ENCODE measurements around the gene KCNJ15.

Gene KCNJ15

GRCh38 chr21:38315122-38315521, 58.3 kb downstream of the KCNJ15 start:
- no peak for TF ChIP-seq CTCF (IDR thresholded peaks at IDR 0.05; ENCODE audit: control insufficient read depth, insufficient read depth, low read depth, low read length, missing control alignments)
- H3K4me3 ChIP-seq (ENCODE audit: control insufficient read depth, low read depth, low read length): no peak overlapping the region
- no peak for DNase-seq (ENCODE audit: low read depth)

GRCh38 chr21:38319781-38320180, 63.0 kb downstream of the KCNJ15 start:
- no peak for DNase-seq (ENCODE audit: low read depth)

GRCh38 chr21:38321568-38321967, 64.8 kb downstream of the KCNJ15 start:
- no peak overlapping the region for H3K4me3 ChIP-seq (ENCODE audit: control insufficient read depth, low read depth, low read length)
- TF ChIP-seq CTCF (IDR thresholded peaks at IDR 0.05; ENCODE audit: control insufficient read depth, insufficient read depth, low read depth, low read length, missing control alignments): no peak
- DNase-seq (ENCODE audit: low read depth): no peak

More at GRCh38 chr21:38319781-38320180, 63.0 kb downstream of the KCNJ15 start:
- no peak for TF ChIP-seq CTCF (IDR thresholded peaks at IDR 0.05; ENCODE audit: control insufficient read depth, insufficient read depth, low read depth, low read length, missing control alignments)
- no peak overlapping the region for H3K4me3 ChIP-seq (ENCODE audit: control insufficient read depth, low read depth, low read length)

GRCh38 chr21:38322311-38322950, 65.6 kb downstream of the KCNJ15 start:
- TF ChIP-seq CTCF (IDR thresholded peaks at IDR 0.05; ENCODE audit: control insufficient read depth, insufficient read depth, low read depth, low read length, missing control alignments): no peak
- no peak overlapping the region for H3K4me3 ChIP-seq (ENCODE audit: control insufficient read depth, low read depth, low read length)
- peak; percentile 66 for DNase-seq (ENCODE audit: low read depth)

- TF ChIP-seq CTCF (IDR thresholded peaks at IDR 0.05; ENCODE audit: control insufficient read depth, insufficient read depth, low read depth, low read length, missing control alignments): no peak
- DNase-seq (ENCODE audit: low read depth): peak; percentile 99
- no peak overlapping the region for H3K4me3 ChIP-seq (ENCODE audit: control insufficient read depth, low read depth, low read length)
These were observed 67.1 kb downstream of the KCNJ15 start for GRCh38 chr21:38323721-38324531.

GRCh38 chr21:38325216-38325615, 68.4 kb downstream of the KCNJ15 start:
- no peak for DNase-seq (ENCODE audit: low read depth)

More at GRCh38 chr21:38325216-38325615, 68.4 kb downstream of the KCNJ15 start:
- TF ChIP-seq CTCF (IDR thresholded peaks at IDR 0.05; ENCODE audit: control insufficient read depth, insufficient read depth, low read depth, low read length, missing control alignments): no peak
- H3K4me3 ChIP-seq (ENCODE audit: control insufficient read depth, low read depth, low read length): no peak overlapping the region

Measured in AG09309 (cell line).